Ramos (cell line): ENCODE data around the gene KRT6A.

Source experiments
- in situ Hi-C: fragments of 300-500 bp; cut with MboI; formaldehyde crosslinking; loops from one replicate; pipeline ENCODE4 v1.14.3; 2022; ENCODE audit warnings: low sequenced_read_pairs; ENCODE audit not compliant: unreplicated experiment

The KRT6A gene

GRCh38 chr12:52525661-52526499 lies 32.8 kb upstream of the KRT6A start:
- in situ Hi-C loops: no loop called here

- in situ Hi-C loops: no loop called here
These were observed 32.0 kb upstream of the KRT6A start for GRCh38 chr12:52524898-52525591.

- in situ Hi-C loops: no loop called here
These were observed 31.3 kb upstream of the KRT6A start for GRCh38 chr12:52524241-52524897.

- in situ Hi-C loops: no loop called here
These were observed 30.8 kb upstream of the KRT6A start for GRCh38 chr12:52523824-52524223.

GRCh38 chr12:52522346-52523011 lies 29.4 kb upstream of the KRT6A start:
- in situ Hi-C loops: no loop called here

- in situ Hi-C loops: no loop called here
These were observed 28.7 kb upstream of the KRT6A start for GRCh38 chr12:52521568-52522266.

- in situ Hi-C loops: no loop called here
These were observed 28.1 kb upstream of the KRT6A start for GRCh38 chr12:52521175-52521567.

GRCh38 chr12:52519826-52520662 lies 27.0 kb upstream of the KRT6A start, which contains the start of gene KRT5:
KRT5 (minus strand) TSS chr12:52520394; CDS start chr12:52520296, 98 bp downstream.
- in situ Hi-C loops: no loop called here

- in situ Hi-C loops: no loop called here
These were observed 26.3 kb upstream of the KRT6A start for GRCh38 chr12:52519387-52519703.

GRCh38 chr12:52518574-52519386 lies 25.7 kb upstream of the KRT6A start:
- in situ Hi-C loops: no loop called here

GRCh38 chr12:52517888-52518287 lies 24.8 kb upstream of the KRT6A start:
- in situ Hi-C loops: no loop called here

- in situ Hi-C loops: no loop called here
These were observed 24.2 kb upstream of the KRT6A start for GRCh38 chr12:52517005-52517835.

GRCh38 chr12:52515927-52516831 lies 23.1 kb upstream of the KRT6A start:
- in situ Hi-C loops: no loop called here

- in situ Hi-C loops: no loop called here
These were observed 22.2 kb upstream of the KRT6A start for GRCh38 chr12:52515319-52515646.

- in situ Hi-C loops: no loop called here
These were observed 21.6 kb upstream of the KRT6A start for GRCh38 chr12:52514471-52515318.

- in situ Hi-C loops: no loop called here
These were observed 20.7 kb upstream of the KRT6A start for GRCh38 chr12:52513736-52514135.
